ENCODE measurements around the gene UBQLN4. TPM values are rescaled to one million over a fixed set of nuclear protein-coding genes. Genes with fewer than 3 reads are reported as not detected.

UBQLN4 gene
- total RNA-seq, result 10 to 100 TPM; 22.1 to 27.1 (median 23.3) TPM

DNA sequence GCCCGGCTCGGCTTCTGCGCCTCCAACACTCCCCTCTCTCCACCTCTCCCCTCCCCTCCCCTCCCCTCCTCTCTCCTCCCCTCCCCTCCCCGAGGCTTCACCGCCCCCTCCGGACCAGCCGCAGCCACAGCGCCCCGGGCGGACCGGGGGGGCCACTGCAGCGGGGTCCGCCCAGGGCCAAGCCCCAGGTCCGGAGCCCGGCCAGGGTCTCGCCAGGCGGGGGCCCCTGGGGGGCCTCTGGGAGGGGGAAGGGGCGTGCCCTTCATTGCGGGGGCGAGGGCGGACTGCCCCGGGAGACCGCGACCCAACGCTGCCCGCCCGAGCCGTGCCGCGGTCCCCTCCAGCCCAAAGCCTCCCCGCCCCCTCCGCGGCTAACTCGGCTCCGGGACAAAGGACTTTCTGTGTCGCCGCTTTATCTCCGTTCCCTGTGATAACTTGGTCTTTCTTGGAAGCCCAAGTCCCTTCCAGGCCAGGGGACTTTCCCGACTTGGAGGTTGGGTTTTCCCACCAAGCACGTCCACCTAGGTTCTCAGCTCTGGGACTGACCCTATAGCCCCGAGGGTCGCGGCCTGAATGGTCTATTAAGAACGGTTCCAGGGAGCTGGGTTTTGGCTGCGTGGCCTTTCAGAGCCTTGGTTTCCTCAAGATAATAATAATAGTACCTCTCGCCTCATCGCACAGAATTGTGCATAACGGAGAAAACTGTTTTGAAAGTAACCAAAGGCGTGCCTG, at the start of gene UBQLN4:
Gene UBQLN4 (minus strand): TSS at position 31 of the 732 bp plus-strand sequence. CDS start 97 bp downstream, outside the sequence.
- H3K9me3 ChIP-seq, result no peaks in the 10 kb centered on the region
- peak; percentile 63 to 79 for DNase-seq (ENCODE audit: low spot score in 2 of 2)
- H3K4me1 ChIP-seq, result no peaks in the 10 kb centered on the region
- intact Hi-C loops (cut with DNase I; ENCODE audit: low total_unique reads), result no loop called here
- H3K36me3 ChIP-seq, result no peaks in the 10 kb centered on the region
- peak within 1 kb of the TSS; percentile 79 to 90 (median 83) for H3K4me3 ChIP-seq
- TF ChIP-seq POLR2A (IDR thresholded peaks at IDR 0.05) (no peak), POLR2AphosphoS5 (IDR thresholded peaks at IDR 0.05) (peak in 1 of 3 donors; percentile 17)
- H3K27me3 ChIP-seq, result no peaks in the 10 kb centered on the region
- peak within 1 kb of the TSS; percentile 91 to 93 for H3K27ac ChIP-seq

- intact Hi-C loops (cut with DNase I; ENCODE audit: low total_unique reads), result no loop called here
- no peak for DNase-seq (ENCODE audit: low spot score in 2 of 2)
- Histone ChIP-seq H3K4me3 (peak overlapping the region in 2 of 3 donors; percentile 2 to 39), H3K27ac (peak overlapping the region; percentile 99), H3K27me3 (no peaks in the 10 kb centered on the region), H3K4me1 (peaks cover 36 to 39% of the 10 kb centered on the region in 2 donors), H3K36me3 (no peaks in the 10 kb centered on the region), H3K9me3 (no peaks in the 10 kb centered on the region)
- TF ChIP-seq CTCF (IDR thresholded peaks at IDR 0.05) (no peak), POLR2AphosphoS5 (IDR thresholded peaks at IDR 0.05) (no peak), POLR2A (IDR thresholded peaks at IDR 0.05) (no peak)
These were observed 49.3 kb upstream of the UBQLN4 start for GRCh38 chr1:156102633-156103511.

DNA sequence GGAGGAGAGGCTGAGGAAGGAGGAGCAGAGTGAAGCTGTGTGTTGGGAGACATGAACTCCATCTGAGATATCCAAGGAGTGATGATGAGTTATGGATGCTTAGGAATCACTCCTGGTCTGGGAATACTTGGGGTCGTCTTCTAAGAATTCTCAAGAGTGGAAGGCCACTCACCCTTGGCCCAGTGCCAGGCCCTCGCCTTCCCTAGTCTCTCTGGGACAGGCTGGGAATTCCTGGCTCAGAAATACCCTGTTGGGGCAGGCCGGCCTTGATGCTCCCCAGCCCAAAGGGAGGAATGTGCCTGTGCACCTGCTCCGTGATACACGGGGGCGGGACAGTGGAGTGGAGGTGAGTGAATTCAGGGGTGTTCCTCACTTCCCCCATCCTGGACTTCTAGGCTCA, 48.3 kb upstream of the UBQLN4 start:
- H3K27me3 ChIP-seq, result no peaks in the 10 kb centered on the region
- intact Hi-C loops (cut with DNase I; ENCODE audit: low total_unique reads), result no loop called here
- no peak overlapping the region for H3K4me3 ChIP-seq
- H3K4me1 ChIP-seq, result peaks cover 36 to 41% of the 10 kb centered on the region in 2 donors
- no peak for TF ChIP-seq CTCF (IDR thresholded peaks at IDR 0.05)
- no peak for TF ChIP-seq POLR2A (IDR thresholded peaks at IDR 0.05)
- TF ChIP-seq POLR2AphosphoS5 (IDR thresholded peaks at IDR 0.05), result no peak
- peak overlapping the region; percentile 99 for H3K27ac ChIP-seq
- no peaks in the 10 kb centered on the region for H3K9me3 ChIP-seq
- DNase-seq (ENCODE audit: low spot score in 2 of 2), result no peak
- H3K36me3 ChIP-seq, result no peaks in the 10 kb centered on the region

DNA sequence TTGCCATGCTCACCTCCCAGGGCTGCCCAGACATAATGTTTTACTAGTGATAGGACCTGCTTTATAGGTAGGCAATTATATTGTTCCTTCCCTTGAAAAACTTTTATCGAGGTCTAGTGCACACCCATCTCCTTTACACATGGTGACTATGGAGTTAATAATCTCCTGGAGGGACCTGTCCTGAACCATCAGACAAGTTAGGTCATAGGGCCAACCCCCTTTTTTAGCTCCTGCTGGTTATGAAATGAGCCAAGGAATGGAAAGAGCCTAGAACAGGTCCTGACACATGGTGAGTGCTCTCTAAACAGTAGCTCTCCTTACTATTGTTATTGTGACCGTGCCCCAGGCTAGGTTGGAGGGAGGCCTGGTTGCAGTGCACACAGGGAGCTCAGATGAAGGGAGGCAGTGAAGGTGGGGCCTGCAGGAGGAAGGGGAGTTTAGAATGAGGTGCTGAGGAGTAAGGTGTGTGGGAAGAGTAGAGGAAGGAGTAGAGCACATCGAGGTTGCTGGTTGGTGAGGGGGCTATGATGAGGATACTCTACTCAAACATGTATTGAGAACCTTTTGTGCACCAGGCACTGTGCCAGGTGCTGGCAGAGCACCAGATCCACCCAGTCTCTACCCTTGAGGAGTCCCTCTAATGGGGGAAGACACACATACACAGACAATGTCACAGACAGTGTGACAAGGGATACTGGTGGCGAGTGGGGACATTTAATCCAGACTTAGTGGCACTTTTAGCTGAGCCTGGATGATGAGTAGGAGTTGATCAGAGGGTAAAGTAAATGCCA, 46.8 kb upstream of the UBQLN4 start:
- H3K27ac ChIP-seq, result peak overlapping the region; percentile 65 to 99
- TF ChIP-seq POLR2A (IDR thresholded peaks at IDR 0.05) (no peak), POLR2AphosphoS5 (IDR thresholded peaks at IDR 0.05) (no peak), CTCF (IDR thresholded peaks at IDR 0.05) (no peak)
- no peak overlapping the region for H3K4me3 ChIP-seq
- DNase-seq (ENCODE audit: low spot score in 2 of 2), result no peak
- H3K9me3 ChIP-seq, result no peaks in the 10 kb centered on the region
- H3K27me3 ChIP-seq, result no peaks in the 10 kb centered on the region
- H3K4me1 ChIP-seq, result peaks cover 34 to 42% of the 10 kb centered on the region in 2 donors
- intact Hi-C loops (cut with DNase I; ENCODE audit: low total_unique reads), result no loop called here
- no peaks in the 10 kb centered on the region for H3K36me3 ChIP-seq

DNA sequence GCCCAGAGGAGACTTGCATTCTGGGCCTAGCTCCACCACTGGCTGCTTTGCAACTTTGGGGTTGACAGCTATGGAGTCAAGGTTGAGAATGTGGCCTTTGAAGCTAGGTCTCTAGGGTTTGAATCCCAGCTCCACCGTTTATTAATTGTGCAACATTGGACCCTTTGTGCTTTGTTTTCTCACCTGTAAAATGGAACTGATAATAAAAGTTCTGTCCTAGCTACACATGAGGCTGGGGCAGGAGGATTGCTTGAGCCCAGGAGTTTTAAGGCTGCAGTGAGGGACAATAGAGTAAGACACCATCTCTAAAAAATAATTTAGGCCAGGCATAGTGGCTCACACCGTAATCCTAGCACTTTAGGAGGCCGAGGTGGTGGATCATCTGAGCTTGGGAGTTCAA, 45.7 kb upstream of the UBQLN4 start:
- DNase-seq (ENCODE audit: low spot score in 2 of 2), result no peak
- intact Hi-C loops (cut with DNase I; ENCODE audit: low total_unique reads), result no loop called here
- Histone ChIP-seq H3K4me1 (peaks cover 23 to 32% of the 10 kb centered on the region in 2 donors), H3K27ac (peak overlapping the region in 1 of 2 donors; percentile 91), H3K27me3 (no peaks in the 10 kb centered on the region), H3K36me3 (no peaks in the 10 kb centered on the region), H3K4me3 (no peak overlapping the region), H3K9me3 (no peaks in the 10 kb centered on the region)
- TF ChIP-seq POLR2AphosphoS5 (IDR thresholded peaks at IDR 0.05) (no peak), CTCF (IDR thresholded peaks at IDR 0.05) (no peak), POLR2A (IDR thresholded peaks at IDR 0.05) (no peak)

Measured in breast epithelium (tissue), 4 donors.